Ecto neural progenitor cell (in vitro differentiated cells): ENCODE results near the gene SUMO2.
"Not testable (repeated sequence)": the region's sequence is repeated elsewhere in the genome, so short reads cannot be mapped to it uniquely, and the experiment has no call there.

Source experiments
- DNase-seq: peaks from one replicate; pipeline ENCODE4 v3.0.0-alpha.2; 2018; ENCODE audit warnings: low spot score

Gene SUMO2

DNA sequence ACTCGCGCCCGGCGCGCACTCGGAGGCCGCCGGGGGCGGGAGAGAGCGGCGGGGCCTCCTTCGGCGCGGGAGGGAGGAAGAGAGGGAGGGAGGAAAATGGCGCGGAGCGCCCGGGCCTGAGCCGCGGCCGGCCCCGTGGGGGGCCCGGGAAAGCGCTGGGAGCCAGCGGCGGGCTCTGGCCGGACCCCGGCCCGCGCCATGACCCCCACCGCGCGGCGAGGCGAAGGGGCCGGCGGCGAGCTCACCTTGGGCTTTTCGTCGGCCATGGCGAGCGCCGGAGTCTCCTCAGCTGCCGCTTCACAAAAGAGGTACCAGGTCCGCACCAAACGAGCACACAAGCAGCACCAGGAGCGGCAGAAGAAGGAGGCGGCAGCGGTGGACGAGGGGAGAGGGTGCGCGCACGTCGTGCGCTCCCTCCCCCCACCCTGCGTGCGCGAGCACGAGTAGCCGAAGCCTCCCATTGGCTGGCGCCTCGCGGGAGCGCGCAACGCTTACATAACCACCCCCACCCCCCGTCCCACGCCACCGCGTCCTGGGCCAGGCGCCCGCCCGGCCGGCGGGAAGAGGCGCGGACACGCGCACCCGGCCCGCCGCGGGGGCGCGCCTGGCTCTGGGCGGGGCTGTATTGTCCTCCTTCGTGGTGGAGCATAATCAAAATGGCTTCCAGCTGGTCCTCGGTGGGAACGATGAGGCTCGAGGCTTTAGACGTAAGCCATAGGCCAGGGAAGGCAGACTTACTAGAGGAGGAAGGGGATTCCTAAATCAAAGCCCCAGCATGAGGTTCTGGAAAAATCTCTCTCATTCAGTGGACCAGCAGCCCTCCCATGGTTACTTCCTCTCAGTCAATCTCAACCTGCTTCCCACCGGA is at the start of gene SUMO2:
TSS of gene SUMO2 (minus strand) at position 391 of the 868 bp plus-strand sequence. CDS start at position 266, 125 bp downstream.
- DNase-seq, result peak; percentile 99

DNA sequence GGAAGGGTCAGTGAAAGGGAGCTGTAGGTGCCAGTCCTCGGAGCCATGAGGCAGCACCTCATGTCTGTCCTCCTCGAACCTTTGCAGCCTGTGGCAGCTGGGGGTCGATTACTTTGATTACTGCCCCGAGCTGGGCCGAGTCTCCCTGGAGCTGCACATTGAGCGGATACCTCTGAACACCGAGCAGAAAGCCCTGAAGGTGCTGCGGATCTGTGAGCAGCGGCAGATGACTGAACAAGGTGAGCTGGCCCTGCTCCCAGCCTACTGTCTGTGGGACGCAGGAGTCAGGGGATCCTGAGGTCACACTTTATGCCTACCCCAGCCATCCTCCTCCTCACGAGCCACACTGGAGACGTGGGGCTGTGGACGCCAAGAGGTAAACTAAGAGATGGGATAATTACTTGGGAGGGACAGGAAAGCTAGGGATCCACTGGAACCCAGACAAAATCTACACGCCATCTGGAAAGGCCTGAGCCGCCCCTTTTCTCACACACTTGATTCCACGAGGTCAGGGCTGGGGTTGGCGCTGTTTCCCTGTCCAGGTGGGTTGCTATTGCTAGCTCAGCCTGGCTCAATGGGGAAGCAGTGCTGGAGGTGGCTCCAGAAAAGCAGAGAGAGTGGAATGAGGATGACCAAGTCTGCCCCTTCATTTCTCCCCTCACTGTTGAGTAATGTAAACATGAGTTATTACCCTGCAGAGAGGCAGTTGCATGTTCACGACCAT is 49.1 kb upstream of the SUMO2 start:
- no peak for DNase-seq

DNA sequence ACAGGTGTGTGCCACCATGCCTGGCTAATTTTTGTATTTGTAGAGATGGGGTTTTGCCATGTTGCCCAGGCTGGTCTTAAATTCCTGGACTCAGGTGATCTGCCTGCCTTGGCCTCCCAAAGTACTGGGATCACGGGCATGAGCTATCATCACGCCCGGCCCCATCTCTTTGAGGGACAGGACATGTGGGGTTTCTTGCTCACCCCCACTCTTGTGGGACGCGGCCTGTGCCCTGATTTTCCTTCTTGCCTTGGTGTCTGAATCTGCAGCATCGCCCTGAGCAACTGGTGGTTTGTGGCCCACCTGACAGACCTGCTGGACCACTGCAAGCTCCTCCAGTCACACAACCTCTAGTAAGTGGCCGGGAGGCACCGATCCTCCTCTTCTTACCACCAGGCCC is 48.3 kb upstream of the SUMO2 start:
- DNase-seq, result no peak

DNA sequence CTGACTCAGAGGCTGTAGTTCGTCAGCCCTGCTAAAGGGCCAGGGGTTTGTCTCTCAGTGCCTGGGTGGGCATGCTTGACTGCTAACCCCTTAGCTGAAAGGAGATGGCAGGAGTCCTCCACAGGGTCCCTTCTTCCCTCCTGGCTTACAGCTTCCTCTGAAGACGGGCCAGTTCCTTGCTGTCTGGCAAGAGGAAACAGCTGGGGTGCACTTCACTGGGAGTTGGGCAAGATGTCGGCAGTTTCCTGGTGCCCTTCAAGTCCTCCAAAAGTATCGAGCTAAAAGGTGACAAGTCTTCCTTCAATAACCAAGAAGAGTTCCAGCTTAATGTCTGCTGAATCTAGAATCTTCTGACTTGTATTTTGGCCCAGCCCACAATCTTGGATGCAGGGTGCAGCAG is 46.1 kb upstream of the SUMO2 start:
- no peak for DNase-seq

DNA sequence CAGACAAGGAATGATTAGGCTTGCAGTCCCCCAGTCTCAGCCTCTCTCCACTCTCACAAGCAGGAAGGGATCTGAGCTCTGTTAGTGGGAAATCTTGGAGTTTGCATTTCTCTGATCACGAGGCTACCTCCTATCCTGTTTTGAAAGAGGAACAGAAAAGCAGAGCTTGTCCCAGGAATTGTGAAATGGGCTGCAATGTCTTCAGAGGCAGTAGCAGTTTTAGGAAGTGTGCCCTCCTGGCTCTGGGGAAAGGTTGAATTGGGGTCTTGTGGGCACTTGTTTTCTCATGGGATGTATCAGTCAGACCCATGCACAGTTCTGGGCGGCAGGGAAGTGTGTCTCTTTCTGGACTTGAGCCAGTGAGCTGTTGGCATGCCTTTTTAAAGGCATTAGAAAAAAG is 45.5 kb upstream of the SUMO2 start:
- no peak for DNase-seq

DNA sequence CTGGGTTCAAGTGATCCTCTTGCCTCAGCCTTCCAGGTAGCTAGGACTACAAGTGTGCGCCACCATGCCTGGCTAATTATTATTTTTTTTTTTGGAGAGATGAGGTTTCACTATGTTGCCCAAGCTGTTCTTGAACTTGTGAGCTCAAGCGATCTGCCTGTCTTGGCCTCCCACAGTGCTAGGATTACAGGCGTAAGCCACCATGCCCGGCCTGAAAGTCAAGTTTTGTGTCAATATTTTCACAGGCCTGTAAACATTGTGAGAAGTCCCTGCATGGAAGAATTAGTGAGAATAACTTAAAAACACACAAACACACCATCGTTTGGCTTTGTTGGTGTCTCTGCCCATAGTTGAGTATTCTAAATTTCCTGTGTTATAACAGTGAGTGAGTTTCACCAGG is 45.0 kb upstream of the SUMO2 start:
- DNase-seq, result no peak

DNA sequence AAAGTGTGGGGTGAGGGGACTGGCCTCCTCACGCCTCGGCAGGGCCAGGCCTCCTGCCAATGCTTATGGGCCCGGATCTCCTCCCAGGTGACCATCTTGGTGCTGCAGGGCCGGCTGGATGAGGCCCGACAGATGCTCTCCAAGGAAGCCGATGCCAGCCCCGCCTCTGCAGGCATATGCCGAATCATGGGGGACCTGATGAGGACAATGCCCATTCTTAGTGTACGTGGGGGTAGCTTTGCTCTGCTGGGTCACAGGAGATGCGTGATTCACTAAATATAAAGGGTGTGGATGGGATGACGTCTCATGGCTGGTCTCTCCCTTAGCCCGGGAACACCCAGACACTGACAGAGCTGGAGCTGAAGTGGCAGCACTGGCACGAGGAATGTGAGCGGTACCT is 42.3 kb upstream of the SUMO2 start:
- DNase-seq, result no peak

DNA sequence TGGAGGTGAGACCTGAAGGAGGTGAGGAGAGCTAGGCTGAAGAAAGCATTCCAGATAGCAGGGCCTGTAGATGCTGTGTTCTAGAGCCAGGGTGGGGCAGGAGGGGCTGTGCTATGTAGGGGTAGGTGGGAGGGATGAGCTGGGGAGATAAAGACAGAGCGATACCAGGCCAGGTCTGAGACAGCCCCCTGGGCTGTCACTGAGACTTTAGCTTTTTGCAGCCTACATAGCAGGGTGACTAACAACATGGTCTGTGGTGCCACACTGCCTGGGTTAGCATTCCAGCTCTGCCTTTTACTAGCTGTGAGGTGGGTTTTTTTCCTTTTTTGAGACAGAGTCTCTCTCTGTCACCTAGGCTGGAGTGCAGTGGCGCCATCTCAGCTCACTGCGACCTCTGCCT is 37.1 kb upstream of the SUMO2 start:
- no peak for DNase-seq

DNA sequence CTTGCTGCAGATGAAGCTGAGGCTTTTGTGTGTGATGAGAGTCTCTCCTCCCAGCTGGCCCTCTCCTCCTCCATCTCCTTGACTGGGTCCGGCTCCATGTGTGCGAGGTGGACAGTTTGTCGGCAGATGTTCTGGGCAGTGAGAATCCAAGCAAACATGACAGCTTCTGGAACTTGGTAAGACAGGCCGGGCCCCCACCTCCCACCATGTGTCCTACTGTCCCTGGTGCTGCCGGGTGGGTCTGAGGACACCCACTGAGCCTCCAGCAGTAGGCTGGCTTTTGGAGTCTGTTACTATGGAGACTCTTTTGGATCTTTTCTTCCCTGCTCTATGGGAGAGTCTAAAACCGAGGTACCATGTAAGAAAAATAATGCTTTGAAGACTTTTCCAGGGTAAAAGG is 35.4 kb upstream of the SUMO2 start:
- no peak for DNase-seq

DNA sequence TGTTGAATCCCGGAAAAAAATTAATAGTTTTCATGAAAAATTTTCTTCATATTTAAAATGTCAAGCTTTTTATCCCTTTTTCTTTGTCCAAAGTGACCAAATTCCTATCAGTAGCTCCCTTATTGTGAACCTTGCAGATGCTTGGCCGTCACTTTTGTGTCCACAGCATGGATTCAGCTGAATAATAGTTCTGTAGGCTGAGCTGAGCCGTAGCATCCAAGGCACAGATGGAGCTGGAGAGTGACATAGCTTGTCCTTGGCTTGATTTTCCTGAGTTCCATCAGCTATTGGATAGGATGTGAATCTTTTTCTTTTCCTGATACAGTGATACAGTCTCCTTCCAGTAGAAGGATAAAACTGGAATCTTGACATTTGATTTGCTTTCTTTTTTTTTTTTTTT is 26.3 kb upstream of the SUMO2 start:
- no peak for DNase-seq

DNA sequence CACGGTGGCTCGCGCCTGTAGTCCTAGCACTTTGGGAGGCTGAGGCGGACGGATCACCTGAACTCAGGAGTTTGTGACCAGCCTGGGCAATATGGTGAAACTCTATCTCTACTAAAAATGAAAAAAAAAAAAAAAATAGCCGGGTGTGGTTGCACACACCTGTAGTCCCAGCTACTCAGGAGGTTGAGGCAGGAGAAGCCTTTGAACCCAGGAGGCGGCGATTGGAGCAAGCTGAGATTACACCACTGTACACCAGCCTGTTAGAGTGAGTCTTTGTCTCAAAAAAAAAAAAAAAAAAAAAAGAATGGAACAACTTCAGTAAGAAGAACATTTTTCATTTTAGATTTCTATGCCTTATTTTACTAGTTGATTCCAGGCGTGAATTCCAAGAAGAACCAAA is 25.4 kb upstream of the SUMO2 start:
- DNase-seq, result no peak

DNA sequence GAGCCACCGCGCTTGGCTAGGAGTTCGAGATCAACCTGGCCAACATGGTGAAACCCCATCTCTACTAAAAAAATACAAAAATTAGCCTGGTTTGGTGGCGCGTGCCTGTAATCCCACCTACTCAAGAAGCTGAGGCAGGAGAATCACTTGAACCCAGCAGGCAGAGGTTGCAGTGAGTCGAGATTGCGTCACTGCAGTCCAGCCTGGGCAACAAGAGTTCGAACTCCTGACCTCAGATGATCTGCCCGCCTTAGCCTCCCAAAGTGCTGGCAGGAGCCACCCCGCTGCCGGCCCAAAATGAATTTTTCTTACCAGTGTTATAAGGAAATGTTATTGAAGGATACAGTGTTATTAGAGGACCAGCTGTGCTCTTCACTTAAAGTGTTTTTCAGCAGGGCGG is 25.0 kb upstream of the SUMO2 start:
- no peak for DNase-seq

DNA sequence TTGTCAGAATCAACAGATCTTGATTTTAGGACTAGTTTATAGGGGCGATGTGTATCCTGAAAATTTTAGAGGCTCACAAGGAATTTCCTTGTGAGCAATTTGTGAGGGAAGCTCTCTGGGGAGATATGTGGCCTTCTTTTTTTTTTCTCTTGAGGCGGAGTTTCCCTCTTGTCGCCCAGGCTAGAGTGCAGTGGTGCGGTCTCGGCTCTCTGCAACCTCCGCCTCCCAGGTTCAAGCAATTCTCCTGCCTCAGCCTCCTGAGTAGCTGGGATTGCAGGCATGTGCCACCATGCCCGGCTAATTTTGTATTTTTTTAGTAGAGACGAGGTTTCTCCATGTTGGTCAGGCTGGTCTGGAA is 24.3 kb upstream of the SUMO2 start:
- DNase-seq, result not testable (repeated sequence)

DNA sequence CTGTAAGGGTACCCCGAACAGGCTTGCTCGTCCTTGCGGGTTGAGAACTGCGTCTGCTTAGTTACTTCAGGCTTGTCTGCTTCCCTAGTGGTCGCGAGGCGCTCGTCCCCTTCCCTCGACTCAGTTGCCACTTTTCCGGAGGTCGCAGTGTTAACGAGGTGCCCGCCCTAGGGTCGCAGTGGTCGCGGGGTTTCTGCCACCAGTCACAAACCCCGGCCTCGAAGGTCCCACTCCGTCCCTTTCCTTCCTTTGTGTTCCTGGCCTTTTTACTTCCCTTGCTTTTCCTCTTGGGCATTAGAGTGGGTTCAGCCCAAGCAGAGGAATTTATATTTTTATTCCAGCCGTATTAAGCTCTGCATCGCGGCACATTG is 23.0 kb upstream of the SUMO2 start:
- DNase-seq, result no peak

DNA sequence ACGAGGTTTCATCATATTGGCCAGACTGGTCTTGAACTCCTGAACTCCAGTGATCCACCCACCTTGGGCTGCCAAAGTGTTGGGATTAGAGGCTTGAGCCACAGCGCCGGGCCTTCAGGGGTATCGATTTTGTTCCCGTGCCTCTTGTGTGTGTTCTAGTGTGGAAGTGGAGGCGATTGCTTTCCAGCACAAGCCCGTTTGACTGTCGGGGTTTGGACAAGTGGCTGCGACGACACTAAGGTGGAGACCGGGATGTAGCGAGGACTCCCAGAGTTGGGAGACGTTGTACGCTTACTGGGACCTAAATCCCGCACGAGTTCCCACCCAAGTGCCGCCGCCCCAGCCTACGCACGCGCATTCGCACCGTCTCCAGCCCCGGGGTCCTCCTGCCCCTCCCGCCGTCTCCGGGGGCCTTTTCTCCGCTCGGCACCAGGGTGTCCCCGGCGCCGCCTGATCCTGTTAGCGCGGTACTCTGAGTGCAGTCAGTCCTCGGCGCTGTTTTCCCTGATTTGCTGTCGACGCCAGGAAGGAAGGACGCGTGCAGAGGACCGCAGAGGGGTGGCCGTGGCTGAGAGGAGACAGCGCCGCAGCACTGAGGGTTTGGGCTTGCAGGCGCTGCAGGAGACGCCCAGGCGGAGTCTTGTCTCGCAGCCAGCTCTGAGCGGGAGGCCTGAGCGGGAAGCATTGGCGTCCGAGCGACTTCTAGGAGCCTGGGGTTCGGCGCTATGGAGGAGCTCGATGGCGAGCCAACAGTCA is 22.5 kb upstream of the SUMO2 start, which contains the start of gene NUP85:
TSS of gene NUP85 (plus strand) at position 643 of the 756 bp plus-strand sequence. CDS start at position 726, 83 bp downstream.
- DNase-seq, result peak; percentile 99

DNA sequence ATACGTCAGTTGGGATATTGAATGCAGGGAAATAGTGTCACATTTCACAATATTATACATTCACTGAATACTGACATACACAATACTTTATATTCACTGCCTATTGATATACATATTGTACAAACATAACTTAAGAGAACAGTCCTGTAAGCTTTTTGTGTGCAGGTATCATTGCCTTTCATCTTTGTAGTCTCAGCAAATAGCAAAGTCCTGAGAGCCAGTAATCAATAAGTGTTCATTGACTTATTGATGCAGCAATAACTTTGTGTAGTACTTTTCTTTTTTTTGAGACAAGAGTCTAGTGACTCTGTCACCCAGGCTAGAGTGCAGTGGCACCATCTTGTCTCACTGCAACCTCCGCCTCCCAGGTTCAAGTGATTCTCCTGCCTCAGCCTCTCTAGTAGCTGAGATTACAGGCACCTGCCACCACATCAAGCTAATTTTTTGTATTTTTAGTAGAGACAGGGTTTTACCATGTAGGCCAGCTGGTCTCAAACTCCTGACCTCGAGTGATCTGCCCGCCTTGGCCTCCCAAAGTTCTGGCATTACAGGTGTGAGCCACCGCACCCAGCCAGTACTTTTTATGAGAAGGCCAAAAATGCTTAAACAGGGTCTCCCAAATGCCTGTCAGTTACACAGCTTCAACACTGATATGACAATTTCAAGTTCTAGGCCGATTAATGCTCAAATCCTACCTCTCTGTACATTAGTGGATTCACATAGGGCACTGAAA is 17.3 kb upstream of the SUMO2 start:
- no peak for DNase-seq

DNA sequence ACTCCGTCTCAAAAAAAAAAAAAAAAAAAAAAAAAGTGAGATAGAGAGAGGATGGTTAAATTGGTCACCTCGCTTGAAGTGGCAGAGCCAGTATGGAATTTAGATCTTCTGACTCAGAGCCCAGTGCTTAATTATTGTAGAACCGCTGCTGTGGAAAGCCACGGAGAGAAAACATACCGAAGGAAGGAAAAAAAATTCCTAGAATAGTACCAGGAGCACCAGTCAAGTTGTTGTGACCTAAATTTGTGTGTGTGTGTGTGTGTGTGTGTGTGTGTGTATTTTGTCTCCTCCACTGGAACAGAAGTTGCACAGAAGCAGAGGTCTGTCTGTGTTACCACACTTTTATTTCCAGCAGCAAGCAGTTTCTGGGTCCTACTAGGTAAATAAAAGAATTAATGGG is 12.1 kb upstream of the SUMO2 start:
- DNase-seq, result no peak

DNA sequence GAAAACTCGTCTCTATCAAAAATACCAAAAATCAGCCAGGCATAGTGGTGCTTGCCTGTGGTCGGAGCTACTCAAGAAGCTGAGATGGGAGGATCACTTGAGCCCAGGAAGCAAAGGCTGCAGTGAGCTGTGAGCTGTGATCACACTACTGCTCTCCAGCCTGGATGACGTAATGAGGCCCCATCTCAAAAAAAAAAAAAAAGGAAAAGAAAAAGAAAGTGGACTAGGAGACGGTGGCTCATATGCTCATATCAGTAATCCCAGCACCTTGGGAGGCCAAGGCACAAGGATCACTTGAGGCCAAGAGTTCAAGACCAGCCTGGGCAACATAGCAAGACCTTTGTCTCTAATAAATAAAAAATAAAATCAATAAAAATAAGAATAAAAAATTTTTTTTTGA is 8.8 kb upstream of the SUMO2 start:
- no peak for DNase-seq

DNA sequence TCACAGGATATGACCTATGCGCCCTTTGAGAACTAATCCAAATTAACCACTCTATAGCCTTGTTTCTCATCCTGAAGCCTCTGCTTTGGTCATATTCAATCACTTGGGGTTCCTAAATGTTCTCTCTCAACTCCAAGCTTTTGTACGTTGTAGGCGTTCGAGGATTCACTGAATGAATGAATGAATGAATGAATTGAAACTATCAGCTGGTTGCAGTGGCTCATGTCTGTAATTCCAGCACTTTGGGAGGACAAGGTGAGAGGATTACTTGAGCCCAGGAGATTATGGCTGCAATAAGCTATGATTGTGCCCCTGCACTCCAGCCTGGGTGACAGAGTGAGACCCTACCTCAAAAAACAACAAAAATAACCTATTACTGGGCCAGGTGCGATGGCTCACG is 5.9 kb upstream of the SUMO2 start:
- DNase-seq, result no peak

DNA sequence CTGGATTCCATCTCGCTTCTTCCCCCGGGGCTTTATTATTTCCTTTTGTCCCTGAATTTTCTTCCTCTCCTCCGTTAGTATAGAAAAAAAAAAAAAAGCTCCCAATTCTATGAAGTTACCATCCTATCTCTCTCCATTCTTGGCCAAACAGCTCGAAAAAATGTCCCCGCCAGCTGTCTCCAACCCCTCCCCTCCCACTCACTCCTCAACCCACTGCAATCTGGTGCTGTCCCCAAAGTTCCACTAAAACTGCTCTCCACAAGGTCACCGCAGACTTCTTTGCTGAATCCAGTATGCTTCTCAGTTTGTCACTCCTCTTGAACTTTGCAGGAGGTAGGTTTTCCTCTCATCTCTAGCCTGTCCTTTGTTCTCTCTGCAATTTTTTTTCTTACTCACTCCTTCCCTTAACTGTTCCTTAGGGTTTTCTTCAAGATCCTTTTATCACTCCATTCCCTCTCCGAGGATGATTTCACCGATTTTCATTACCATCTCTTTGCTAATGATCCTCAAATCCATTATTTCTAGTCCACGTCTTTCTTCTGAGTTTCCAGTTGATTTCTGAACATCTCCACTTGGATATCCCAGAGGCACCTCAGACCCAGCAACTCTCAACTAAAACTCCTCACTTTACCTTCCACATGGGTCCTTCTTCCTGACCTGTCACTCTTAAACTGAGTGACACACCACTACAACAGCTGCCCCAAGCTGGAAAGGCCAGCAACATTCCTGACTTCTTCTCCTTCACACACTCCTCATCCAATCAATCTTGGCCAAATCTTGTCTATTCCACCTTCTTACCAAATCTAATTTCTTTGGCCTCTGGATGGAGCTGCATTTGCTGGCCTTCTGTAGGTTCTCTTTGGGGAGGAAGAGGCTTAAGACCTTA is 1.5 kb upstream of the SUMO2 start:
- no peak for DNase-seq

DNA sequence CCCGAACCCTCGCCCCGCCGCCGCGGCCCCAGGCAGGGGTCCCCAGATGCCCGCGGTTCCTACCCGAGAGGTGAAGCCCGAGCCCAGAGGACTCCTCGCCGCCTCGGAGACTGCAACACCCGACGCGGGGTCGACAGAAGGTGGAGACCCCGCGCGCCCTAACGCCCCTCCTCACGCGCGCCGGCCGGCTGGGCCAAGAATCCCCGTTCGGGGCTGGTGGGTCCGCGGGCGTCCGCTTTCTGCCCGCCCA is 515 bp downstream of the SUMO2 start:
- DNase-seq, result no peak
